ENCODE results near the gene SOST.

SOST gene

DNA sequence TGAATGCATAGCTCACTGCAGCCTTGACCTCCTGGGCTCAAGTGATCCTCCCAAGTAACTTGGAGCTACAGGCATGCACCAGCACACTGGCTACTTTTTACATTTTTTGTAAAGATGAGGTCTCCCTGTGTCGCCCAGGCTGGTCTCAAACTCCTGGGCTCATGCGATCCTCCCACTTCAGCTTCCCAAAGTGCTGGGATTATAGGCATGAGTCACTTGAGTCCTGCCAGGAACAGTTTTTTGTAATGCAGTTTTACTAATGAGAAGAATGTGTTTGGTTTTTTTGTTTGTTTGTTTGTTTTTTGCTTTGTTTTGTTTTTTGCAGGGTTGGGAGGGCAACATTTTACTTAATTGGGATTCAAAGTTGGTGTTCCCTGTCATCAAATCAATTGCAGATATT, 22.2 kb downstream of the SOST start:
- no peak overlapping the region for H3K27ac ChIP-seq

DNA sequence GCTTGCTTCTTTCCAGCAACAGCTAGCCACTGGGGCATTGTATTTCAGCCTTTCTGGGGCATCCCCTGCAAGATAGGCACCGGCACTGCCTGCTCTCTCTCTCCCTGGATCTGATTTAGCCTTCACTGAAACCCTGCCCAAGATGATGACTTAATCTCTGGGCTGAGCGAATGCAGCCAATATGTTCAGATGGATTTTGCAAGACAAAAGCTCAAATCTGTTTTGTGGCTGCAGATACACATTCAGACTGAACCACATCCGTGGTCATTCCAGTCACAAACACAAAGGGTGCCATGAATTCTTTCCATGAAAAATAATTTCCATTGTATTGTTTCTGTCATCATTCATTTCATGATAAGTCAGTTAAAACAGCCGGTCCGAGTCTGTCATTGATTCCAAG, 24.2 kb downstream of the SOST start:
- Histone ChIP-seq H3K27ac (no peak overlapping the region), H3K27me3 (ENCODE audit: insufficient read depth, low read depth) (no peaks in the 10 kb centered on the region), H3K4me1 (ENCODE audit: low read depth, poor library complexity, severe bottlenecking) (no peaks in the 10 kb centered on the region), H3K4me3 (IDR thresholded peaks at IDR 0.05; ENCODE audit: insufficient read depth, low read depth, low read length) (no peak overlapping the region), H3K36me3 (ENCODE audit: insufficient read depth) (no peaks in the 10 kb centered on the region), H4K20me1 (ENCODE audit: insufficient read depth) (no peaks in the 10 kb centered on the region), H2AFZ (ENCODE audit: low read depth) (no peak overlapping the region), H3K4me2 (no peak overlapping the region), H3K9ac (no peak overlapping the region), H3K79me2 (ENCODE audit: insufficient read depth, low read depth) (no peaks in the 10 kb centered on the region)
- TF ChIP-seq, protein P1, sequence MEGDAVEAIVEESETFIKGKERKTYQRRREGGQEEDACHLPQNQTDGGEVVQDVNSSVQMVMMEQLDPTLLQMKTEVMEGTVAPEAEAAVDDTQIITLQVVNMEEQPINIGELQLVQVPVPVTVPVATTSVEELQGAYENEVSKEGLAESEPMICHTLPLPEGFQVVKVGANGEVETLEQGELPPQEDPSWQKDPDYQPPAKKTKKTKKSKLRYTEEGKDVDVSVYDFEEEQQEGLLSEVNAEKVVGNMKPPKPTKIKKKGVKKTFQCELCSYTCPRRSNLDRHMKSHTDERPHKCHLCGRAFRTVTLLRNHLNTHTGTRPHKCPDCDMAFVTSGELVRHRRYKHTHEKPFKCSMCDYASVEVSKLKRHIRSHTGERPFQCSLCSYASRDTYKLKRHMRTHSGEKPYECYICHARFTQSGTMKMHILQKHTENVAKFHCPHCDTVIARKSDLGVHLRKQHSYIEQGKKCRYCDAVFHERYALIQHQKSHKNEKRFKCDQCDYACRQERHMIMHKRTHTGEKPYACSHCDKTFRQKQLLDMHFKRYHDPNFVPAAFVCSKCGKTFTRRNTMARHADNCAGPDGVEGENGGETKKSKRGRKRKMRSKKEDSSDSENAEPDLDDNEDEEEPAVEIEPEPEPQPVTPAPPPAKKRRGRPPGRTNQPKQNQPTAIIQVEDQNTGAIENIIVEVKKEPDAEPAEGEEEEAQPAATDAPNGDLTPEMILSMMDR (conservative IDR thresholded peaks at IDR 0.05; ENCODE audit: low read depth, low read length), result no peak

More for the DNA sequence above, 22.2 kb downstream of the SOST start:
- H3K4me1 ChIP-seq (ENCODE audit: low read depth, poor library complexity, severe bottlenecking), result no peaks in the 10 kb centered on the region
- no peak overlapping the region for H3K4me3 ChIP-seq (IDR thresholded peaks at IDR 0.05; ENCODE audit: insufficient read depth, low read depth, low read length)
- no peaks in the 10 kb centered on the region for H3K79me2 ChIP-seq (ENCODE audit: insufficient read depth, low read depth)
- no peak overlapping the region for H2AFZ ChIP-seq (ENCODE audit: low read depth)
- no peaks in the 10 kb centered on the region; the same call in 1 of the 2 replicates for H3K27me3 ChIP-seq (ENCODE audit: insufficient read depth, low read depth)
- no peaks in the 10 kb centered on the region for H4K20me1 ChIP-seq (ENCODE audit: insufficient read depth)
- no peak overlapping the region for H3K4me2 ChIP-seq
- no peaks in the 10 kb centered on the region for H3K36me3 ChIP-seq (ENCODE audit: insufficient read depth)
- H3K9ac ChIP-seq, result no peak overlapping the region
- TF ChIP-seq, protein P1 (conservative IDR thresholded peaks at IDR 0.05; ENCODE audit: low read depth, low read length), result no peak

DNA sequence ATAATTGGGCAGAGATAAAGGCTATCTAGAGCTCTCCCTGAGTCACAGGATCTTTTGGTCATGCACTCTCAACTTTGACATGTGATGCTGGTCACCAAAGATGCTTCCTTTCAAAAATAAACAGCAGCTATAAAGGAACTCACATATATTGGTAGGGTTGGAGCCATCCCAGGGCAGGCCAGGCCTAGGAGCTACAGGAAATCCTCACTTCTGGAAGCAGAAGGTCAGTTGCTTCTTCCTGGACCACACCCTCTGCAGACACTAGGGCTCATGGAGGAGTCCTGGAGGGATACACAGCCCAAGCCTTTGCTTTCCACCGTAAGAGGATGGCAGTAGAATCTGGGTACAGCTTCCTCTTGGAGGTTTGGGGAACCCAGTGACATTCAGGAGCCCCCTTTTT, 24.6 kb downstream of the SOST start:
- H3K4me1 ChIP-seq (ENCODE audit: low read depth, poor library complexity, severe bottlenecking), result no peaks in the 10 kb centered on the region
- no peak overlapping the region for H3K27ac ChIP-seq
- H3K36me3 ChIP-seq (ENCODE audit: insufficient read depth), result no peaks in the 10 kb centered on the region
- H4K20me1 ChIP-seq (ENCODE audit: insufficient read depth), result no peaks in the 10 kb centered on the region
- H3K4me2 ChIP-seq, result no peak overlapping the region
- H3K27me3 ChIP-seq (ENCODE audit: insufficient read depth, low read depth), result no peaks in the 10 kb centered on the region
- H3K79me2 ChIP-seq (ENCODE audit: insufficient read depth, low read depth), result no peaks in the 10 kb centered on the region
- TF ChIP-seq, protein P1 (conservative IDR thresholded peaks at IDR 0.05; ENCODE audit: low read depth, low read length), result no peak
- no peak overlapping the region for H3K9ac ChIP-seq
- H2AFZ ChIP-seq (ENCODE audit: low read depth), result no peak overlapping the region
- no peak overlapping the region for H3K4me3 ChIP-seq (IDR thresholded peaks at IDR 0.05; ENCODE audit: insufficient read depth, low read depth, low read length)

DNA sequence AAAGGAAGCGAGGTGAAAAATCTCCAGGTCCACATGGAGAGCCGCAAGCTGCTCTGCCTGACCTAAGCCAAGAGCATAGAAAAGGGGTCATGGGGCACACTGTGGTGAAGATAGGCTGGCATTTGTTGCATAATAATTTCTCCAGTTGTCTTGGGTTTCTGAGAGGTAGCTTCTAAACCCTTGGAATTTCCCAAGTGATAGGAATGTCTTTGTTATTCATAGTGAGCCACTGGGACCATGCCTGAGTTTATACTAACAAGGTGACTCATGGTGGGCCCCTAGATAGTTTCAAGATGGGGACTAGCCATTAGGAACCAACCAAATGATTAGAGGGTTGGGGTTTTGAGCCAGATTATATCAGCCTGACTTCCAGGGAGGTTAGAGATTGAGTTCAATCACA, 25.6 kb downstream of the SOST start:
- Histone ChIP-seq H3K4me1 (ENCODE audit: low read depth, poor library complexity, severe bottlenecking) (no peaks in the 10 kb centered on the region), H2AFZ (ENCODE audit: low read depth) (no peak overlapping the region), H3K27me3 (ENCODE audit: insufficient read depth, low read depth) (no peaks in the 10 kb centered on the region), H3K27ac (no peak overlapping the region), H3K36me3 (ENCODE audit: insufficient read depth) (no peaks in the 10 kb centered on the region), H3K79me2 (ENCODE audit: insufficient read depth, low read depth) (no peaks in the 10 kb centered on the region), H3K9ac (no peak overlapping the region), H4K20me1 (ENCODE audit: insufficient read depth) (no peaks in the 10 kb centered on the region), H3K4me2 (no peak overlapping the region), H3K4me3 (IDR thresholded peaks at IDR 0.05; ENCODE audit: insufficient read depth, low read depth, low read length) (no peak overlapping the region)
- TF ChIP-seq, protein P1 (conservative IDR thresholded peaks at IDR 0.05; ENCODE audit: low read depth, low read length), result no peak

Measured in KMS-11 (cell line).